ENCODE results near the gene INSL6. TPM values are rescaled to one million over a fixed set of nuclear protein-coding genes. Genes with fewer than 3 reads are reported as not detected.

The INSL6 gene
- total RNA-seq (not detected), polyA plus RNA-seq (not detected)
- long read RNA-seq, donor 1 = 0 reads
- long read RNA-seq, donor 2 = 0 reads
- long read RNA-seq, donor 3 = 0 reads

GRCh38 chr9:5185220-5185840 is at the start of gene INSL6:
TSS of gene INSL6 (minus strand) at chr9:5185639. CDS start at chr9:5185602, 37 bp downstream.
- intact Hi-C loops (cut with DNase I) = loop anchor here in 9 of 10 donors (5.0 to 10.0 kb wide), 9 partner anchors 239 to 422 kb away; no protein-coding TSS in a partner anchor
- Histone ChIP-seq H3K4me3 (no peak within 1 kb of the TSS), H3K36me3 (no peaks in the 10 kb centered on the region), H3K27me3 (peaks cover 0 to 17% (median 0%) of the 10 kb centered on the region in 7 donors), H3K9me3 (peaks cover 0 to 7% (median 0%) of the 10 kb centered on the region in 11 donors), H3K4me1 (no peaks in the 10 kb centered on the region), H3K27ac (no peak within 1 kb of the TSS)
- ATAC-seq (no peak), DNase-seq (no peak)
- no peak for TF ChIP-seq CTCF (IDR thresholded peaks at IDR 0.05)
- 90% methylated on average over 44 of the region's 44 CpGs for WGBS, 2 donors

- no peak for TF ChIP-seq CTCF (IDR thresholded peaks at IDR 0.05)
- no peaks in the 10 kb centered on the region for H3K4me1 ChIP-seq
- peaks cover 0 to 7% (median 0%) of the 10 kb centered on the region in 11 donors for H3K9me3 ChIP-seq
- H3K27me3 ChIP-seq = peaks cover 0 to 7% (median 0%) of the 10 kb centered on the region in 7 donors
- intact Hi-C loops (cut with DNase I) = no loop called here
- DNase-seq = no peak
- no peak for ATAC-seq
- no peak within 1 kb of the TSS for H3K4me3 ChIP-seq
- H3K36me3 ChIP-seq = no peaks in the 10 kb centered on the region
- 91 to 93% methylated on average over 2 of the region's 2 CpGs for WGBS, 2 donors
- H3K27ac ChIP-seq = no peak within 1 kb of the TSS
These were observed 45.8 kb upstream of the INSL6 start, which contains the start of gene INSL4 for GRCh38 chr9:5231212-5231611. TSS of gene INSL4 (plus strand) at chr9:5231419. CDS start at chr9:5231524, 105 bp downstream.

- Histone ChIP-seq H3K36me3 (no peaks in the 10 kb centered on the region), H3K4me1 (no peaks in the 10 kb centered on the region), H3K27ac (no peak overlapping the region), H3K27me3 (peaks cover 0 to 7% (median 0%) of the 10 kb centered on the region in 7 donors), H3K9me3 (peaks cover 0 to 14% (median 0%) of the 10 kb centered on the region in 11 donors), H3K4me3 (no peak overlapping the region)
- TF ChIP-seq CTCF (IDR thresholded peaks at IDR 0.05) = no peak
- ATAC-seq (no peak), DNase-seq (no peak)
- 86 to 89% methylated on average over 10 of the region's 10 CpGs for WGBS, 2 donors
- intact Hi-C loops (cut with DNase I) = no loop called here
These were observed 45.1 kb upstream of the INSL6 start for GRCh38 chr9:5230554-5230953.

- H3K4me1 ChIP-seq = no peaks in the 10 kb centered on the region
- H3K27ac ChIP-seq = no peak overlapping the region
- peaks cover 0 to 3% (median 0%) of the 10 kb centered on the region in 11 donors for H3K9me3 ChIP-seq
- no peak overlapping the region for H3K4me3 ChIP-seq
- intact Hi-C loops (cut with DNase I) = no loop called here
- no peak for ATAC-seq
- no peaks in the 10 kb centered on the region for H3K36me3 ChIP-seq
- no peak for DNase-seq
- H3K27me3 ChIP-seq = peaks cover 0 to 9% (median 0%) of the 10 kb centered on the region in 7 donors
- TF ChIP-seq CTCF (IDR thresholded peaks at IDR 0.05) = no peak
These were observed 19.6 kb upstream of the INSL6 start for GRCh38 chr9:5205071-5205470.
